Tongue (tissue), 1 donor: ENCODE results near the gene PLTP. TPM values are rescaled to one million over a fixed set of nuclear protein-coding genes. Genes with fewer than 3 reads are reported as not detected.

Source experiments
- total RNA-seq: library from RNA; depleted of rRNA; stranded (reverse); fragments of >200 nt; gene quantifications from one replicate; pipeline ENCODE4 v1.2.3, GENCODE V29; 2014

PLTP gene
- total RNA-seq, 1 donor from 2014 or later = 14.0 TPM

Other genes with a start within 250 kb of the PLTP start
- not detected for gene WFDC11, start 241.9 kb downstream of the PLTP start, total RNA-seq
- gene WFDC13, start 210.1 kb downstream of the PLTP start, total RNA-seq = not detected
- gene WFDC10B, start 207.1 kb downstream of the PLTP start, total RNA-seq = not detected
- gene SPINT4, start 189.8 kb downstream of the PLTP start, total RNA-seq = not detected
- gene WFDC3, start 120.3 kb downstream of the PLTP start, total RNA-seq = not detected
- gene DNTTIP1, start 120.2 kb downstream of the PLTP start, total RNA-seq = 16.9 TPM
- gene UBE2C, start 99.5 kb downstream of the PLTP start, total RNA-seq = 13.8 TPM
- gene TNNC2, start 84.8 kb downstream of the PLTP start, total RNA-seq = 2,441 TPM
- 67.3 TPM for gene SNX21, start 78.4 kb downstream of the PLTP start, total RNA-seq
- 27.7 TPM for gene ACOT8, start 54.8 kb downstream of the PLTP start, total RNA-seq
- gene ZSWIM3, start 54.5 kb downstream of the PLTP start, total RNA-seq = 5.2 TPM
- gene ZSWIM1, start 30.9 kb downstream of the PLTP start, total RNA-seq = 3.3 TPM
- 6.4 TPM for gene SPATA25, start 24.5 kb downstream of the PLTP start, total RNA-seq
- 16.0 TPM for gene NEURL2, start 20.9 kb downstream of the PLTP start, total RNA-seq
- 32.6 TPM for gene CTSA, start 20.8 kb downstream of the PLTP start, total RNA-seq
- gene PCIF1, start 22.5 kb upstream of the PLTP start, total RNA-seq = 18.0 TPM
- gene ZNF335, start 60.0 kb upstream of the PLTP start, total RNA-seq = 14.4 TPM
- 1.9 TPM for gene MMP9, start 96.8 kb upstream of the PLTP start, total RNA-seq
- gene SLC12A5, start 117.1 kb upstream of the PLTP start, total RNA-seq = 0.21 TPM
- gene NCOA5, start 177.8 kb upstream of the PLTP start, total RNA-seq = 32.4 TPM
- 3.3 TPM for gene CD40, start 206.2 kb upstream of the PLTP start, total RNA-seq